K562 (cell line): ENCODE data around the gene PCDHGA12. TPM values are rescaled to one million over a fixed set of nuclear protein-coding genes. Genes with fewer than 3 reads are reported as not detected.

ENCODE experiments used
- ATAC-seq: fragments of 200-7000 bp; cut with Tn5 transposase; 3 replicates; pipeline ENCODE4 v1.9.1; 2020; ENCODE audit warnings: moderate library complexity
- Bru-seq: library from RNA; stranded (reverse); fragments of 400-500 nt; gene quantifications from one replicate; lab custom pipeline; 2021; lab: Mats Ljungman, UMichigan
- BruChase-seq, 2 experiments: library from RNA; stranded (reverse); fragments of 400-500 nt; gene quantifications; one replicate each; lab custom pipeline; 2021; lab: Mats Ljungman, UMichigan
- BruUV-seq: library from RNA; stranded (reverse); fragments of 400-500 nt; replicated peaks from 2 replicates; lab custom pipeline; 2021; lab: Mats Ljungman, UMichigan
- CTCF ChIA-PET: fragments of 300-600 bp; formaldehyde crosslinking; extraction: SDS; loops from one replicate; lab custom pipeline; 2021; ENCODE audit warnings: low intra/inter-chr PET ratio; lab: Yijun Ruan, JAX
- POLR2A ChIA-PET: fragments of 300-600, 350-650 bp; sonication (Branson Sonifier 250); formaldehyde crosslinking; extraction: SDS; loops from one replicate; lab custom pipeline; 2021; ENCODE audit warnings: antibody characterized with exemption, inconsistent platforms; lab: Yijun Ruan, JAX
- DNase-seq, 4 experiments: peaks; one replicate each; pipeline versions ENCODE4 v3.0.0 to v3.0.0-alpha.2; 2011 to 2018; ENCODE audit warnings: low spot score in 3 of 4, mixed read lengths in 3 of 4; ENCODE audit errors: extremely low read depth in 1 of 4
- FAIRE-seq: peaks from 2 replicates; lab custom pipeline; 2011; peaks lifted over from hg19 to GRCh38; lab: Jason Lieb, UNC
- H2AFZ ChIP-seq: 2 replicates; pipeline ENCODE4 v1.6.0; 2011; ENCODE audit warnings: low read depth, low read length, control low read depth, inconsistent platforms
- H3K27ac ChIP-seq: fragments of 200-600 bp; 3 replicates; pipeline ENCODE4 v1.8.0; 2011; ENCODE audit warnings: low read depth, mild to moderate bottlenecking, control low read depth, inconsistent platforms, low read length, moderate library complexity, mixed read lengths; ENCODE audit errors: extremely low read depth
- H3K27me3 ChIP-seq, 2 experiments: fragments of 300-600 bp in 1 of 2; 2 replicates in 1 of 2; 3 replicates in 1 of 2; pipeline versions ENCODE4 v1.6.0 to v1.8.0; 2011; ENCODE audit warnings: inconsistent platforms in 2 of 2, low read length in 2 of 2, mild to moderate bottlenecking in 1 of 2, mixed read lengths in 1 of 2, moderate library complexity in 1 of 2; ENCODE audit not compliant: control insufficient read depth in 2 of 2, insufficient read depth in 2 of 2
- H3K36me3 ChIP-seq: fragments of 300-600 bp; 3 replicates; pipeline ENCODE4 v1.8.0; 2011; ENCODE audit warnings: mild to moderate bottlenecking, low read length, inconsistent platforms; ENCODE audit not compliant: control insufficient read depth, insufficient read depth
- H3K4me1 ChIP-seq, 2 experiments: fragments of 200-600 bp in 1 of 2; replicated peaks in 1 of 2; 2 replicates in 1 of 2; 3 replicates in 1 of 2; pipeline versions ENCODE4 v1.5.1 to v1.8.0; 2011; ENCODE audit warnings: inconsistent platforms in 2 of 2, low read length in 2 of 2, mild to moderate bottlenecking in 1 of 2, mixed read lengths in 1 of 2, moderate library complexity in 1 of 2; ENCODE audit not compliant: control insufficient read depth in 2 of 2, insufficient read depth in 2 of 2
- H3K4me2 ChIP-seq: 2 replicates; pipeline ENCODE4 v1.6.1; 2011; ENCODE audit warnings: low read length, control low read depth, inconsistent platforms, mixed read lengths; ENCODE audit not compliant: insufficient read depth
- H3K4me3 ChIP-seq: fragments of 200-600 bp; sonication (generic), shearing (Covaris generic); 2 replicates; pipeline ENCODE4 v1.5.1; 2016; ENCODE audit warnings: control low read depth, inconsistent platforms
- H3K79me2 ChIP-seq: fragments of 200-600 bp; 3 replicates; pipeline ENCODE4 v1.8.0; 2011; ENCODE audit warnings: low read length, inconsistent platforms; ENCODE audit not compliant: control insufficient read depth, insufficient read depth
- H3K9ac ChIP-seq, 2 experiments: 2 replicates each; pipeline versions ENCODE4 v1.6.0 to v1.6.1; 2011; ENCODE audit warnings: low read depth in 2 of 2, low read length in 2 of 2, control low read depth in 1 of 2, inconsistent platforms in 1 of 2, mild to moderate bottlenecking in 1 of 2, mixed read lengths in 1 of 2; ENCODE audit not compliant: insufficient read depth in 1 of 2
- H3K9me1 ChIP-seq: one replicate; pipeline ENCODE4 v1.6.0; 2011; ENCODE audit warnings: inconsistent platforms, mild to moderate bottlenecking, low read length, moderate library complexity; ENCODE audit not compliant: control insufficient read depth, insufficient read depth
- H3K9me3 ChIP-seq: replicated peaks from 2 replicates; pipeline ENCODE4 v1.5.1; 2011; ENCODE audit warnings: low read depth, low read length, inconsistent platforms; ENCODE audit not compliant: control insufficient read depth, insufficient read depth
- H4K20me1 ChIP-seq: replicated peaks from 2 replicates; pipeline ENCODE4 v1.6.1; 2011; ENCODE audit warnings: low read length, inconsistent platforms, mixed read lengths; ENCODE audit not compliant: control insufficient read depth, insufficient read depth
- CTCF ChIP-seq, 3 experiments: IDR thresholded peaks in 2 of 3; conservative IDR thresholded peaks in 1 of 3; 2 replicates each; pipeline ENCODE4 v1.5.1; 2011 to 2012; ENCODE audit warnings: low read length in 3 of 3, mild to moderate bottlenecking in 3 of 3, control low read depth in 2 of 3, improper control_type of control experiment in 1 of 3, inconsistent platforms in 1 of 3, low read depth in 1 of 3, mixed read lengths in 1 of 3, moderate library complexity in 1 of 3; ENCODE audit not compliant: insufficient read depth in 2 of 3
- ELF4 ChIP-seq: fragments of 450-650 bp; formaldehyde crosslinking; IDR thresholded peaks from 2 replicates; pipeline ENCODE4 v1.4.0; 2022; ENCODE audit warnings: missing genetic modification characterization
- GMEB1 ChIP-seq: fragments of 250-450 bp; sonication (Bioruptor Pico); IDR thresholded peaks from 2 replicates; pipeline ENCODE4 v1.4.0; 2020; ENCODE audit warnings: mild to moderate bottlenecking
- NEUROD1 ChIP-seq: fragments of 150-350 bp; IDR thresholded peaks from 2 replicates; pipeline ENCODE4 v1.6.1; 2014; ENCODE audit warnings: borderline replicate concordance, low read length, low read depth; ENCODE audit not compliant: partially characterized antibody
- SIN3B ChIP-seq: fragments of 450-650 bp; IDR thresholded peaks from 2 replicates; pipeline ENCODE4 v1.6.1; 2017; ENCODE audit warnings: low read depth, mild to moderate bottlenecking, moderate library complexity
- SNIP1 ChIP-seq: fragments of 450-650 bp; IDR thresholded peaks from 2 replicates; pipeline ENCODE4 v1.7.1; 2017; ENCODE audit warnings: low read depth, mild to moderate bottlenecking
- ZNF589 ChIP-seq: fragments of 200-800 bp; sonication (Bioruptor generic); IDR thresholded peaks from 2 replicates; pipeline ENCODE4 v1.6.1; 2016; ENCODE audit warnings: low read depth, missing genetic modification characterization, missing compliant biosample characterization
- WGBS: fragments of 100-300 bp; shearing (Covaris generic); methylation state at CpG from one replicate; pipeline ENCODE4 v1.1.6; 2016; ENCODE audit warnings: low coverage, mixed read lengths; ENCODE audit not compliant: insufficient coverage; ENCODE audit errors: missing lambda C conversion rate; 5-methylcytosine and 5-hydroxymethylcytosine counted together
- in situ Hi-C: fragments of 300-500 bp; cut with MboI; formaldehyde crosslinking; loops from 4 replicates; pipeline ENCODE4 v1.15.0; 2018; ENCODE audit warnings: inconsistent platforms, mixed read lengths
- intact Hi-C: fragments of 100-400 bp; cut with micrococcal nuclease; formaldehyde crosslinking; loops from 2 replicates; pipeline ENCODE4 v1.14.2; 2022
- long read RNA-seq, 3 experiments: library from polyadenylated mRNA in 2 of 3; library from RNA in 1 of 3; unstranded in 2 of 3; stranded (forward) in 1 of 3; transcript quantifications; one replicate each; pipeline ENCODE4 v2.0.0, GENCODE V29; 2019 to 2022
- polyA minus RNA-seq, 3 experiments: library from RNA; depleted of rRNA, polyadenylated mRNA; stranded (reverse); fragments of >200 nt; gene quantifications; 2 replicates each; pipeline ENCODE4 v1.2.3, GENCODE V29; 2011
- polyA plus RNA-seq, 8 experiments: library from polyadenylated mRNA; depleted of rRNA in 4 of 8; stranded (reverse) in 5 of 8; unstranded in 3 of 8; fragments of >200 nt; fragmentation: Nextera tagmentation in 2 of 8; fragmentation: Illumina TruSeq in 1 of 8; extraction: Ambion mirVana in 2 of 8; extraction: Trizol in 1 of 8; gene quantifications; 2 replicates each; pipeline versions ENCODE4 v1.2.1 to v1.2.3, GENCODE V29; 2011 to 2014; ENCODE audit warnings: inconsistent platforms in 1 of 8, missing spikeins in 1 of 8
- total RNA-seq, 7 experiments: library from RNA; depleted of rRNA in 6 of 7; stranded (reverse); fragments of >200 nt in 6 of 7; fragmentation: Illumina TruSeq in 2 of 7; extraction: Trizol in 2 of 7; gene quantifications; 2 replicates each; pipeline versions ENCODE4 v1.2.1 to v1.2.3, GENCODE V29; 2011 to 2021; ENCODE audit warnings: low replicate concordance in 1 of 7

The PCDHGA12 gene
- not detected in 2 replicates for total RNA-seq (2011; cell fraction: chromatin; rRNA removed; ENCODE audit: low replicate concordance)
- total RNA-seq (2011; cell fraction: nucleolus; rRNA removed), result not detected in 2 replicates
- 0.15 TPM in 1 of 2 replicates, not detected in the other for total RNA-seq (2011; cell fraction: nucleoplasm; rRNA removed)
- total RNA-seq (2014; rRNA removed), result not detected in 2 replicates
- not detected in 2 replicates for total RNA-seq (2014; rRNA removed; fragmentation: Illumina TruSeq; extraction: Trizol)
- total RNA-seq (2015; rRNA removed; fragmentation: Illumina TruSeq; extraction: Trizol), result not detected in 2 replicates
- total RNA-seq (2021), result 0.13 TPM in 1 of 2 replicates, not detected in the other
- 0.03 TPM in 1 of 2 replicates, not detected in the other for polyA plus RNA-seq (2011; rRNA removed)
- polyA plus RNA-seq (2011; cell fraction: cytosol; rRNA removed), result not detected in 2 replicates
- polyA plus RNA-seq (2011; cell fraction: nucleus; rRNA removed), result 0.09 TPM in 1 of 2 replicates, not detected in the other
- 0.04 TPM in 2 replicates for polyA plus RNA-seq (2012)
- polyA plus RNA-seq (2014; fragmentation: Illumina TruSeq; extraction: Trizol), result not detected in 2 replicates
- not detected for polyA plus RNA-seq (2014; fragmentation: Nextera tagmentation; extraction: Ambion mirVana)
- polyA plus RNA-seq (2014; rRNA removed), result not detected in 2 replicates
- not detected in 2 replicates for polyA minus RNA-seq (2011; rRNA and poly(A)+ RNA removed)
- polyA minus RNA-seq (2011; cell fraction: cytosol; rRNA and poly(A)+ RNA removed), result not detected in 2 replicates
- not detected in 2 replicates for polyA minus RNA-seq (2011; cell fraction: nucleus; rRNA and poly(A)+ RNA removed)
- Bru-seq, nascent RNA, result percentile 17 among the genes with signal in this experiment
- percentile 31 among the genes with signal in this experiment for BruChase-seq, experiment 1, labeled RNA remaining after a 2-hour chase
- BruChase-seq, experiment 2, labeled RNA remaining after a 6-hour chase, result percentile 28 among the genes with signal in this experiment
- long read RNA-seq, experiment 1, result 0 reads
- long read RNA-seq, experiment 2, result 0 reads
- long read RNA-seq, experiment 3, result 0 reads

GRCh38 chr5:141430332-141431113 lies at the start of gene PCDHGA12:
Gene PCDHGA12 (plus strand): TSS chr5:141430507. CDS start chr5:141430760, 253 bp downstream.
- Histone ChIP-seq H3K27ac (no peak within 1 kb of the TSS), H3K27me3 (peaks cover 10 to 37% of the 10 kb centered on the region in 2 experiments; a peak in 3 of 5 replicates), H3K79me2 (no peaks in the 10 kb centered on the region), H3K9ac (no peak within 1 kb of the TSS), H4K20me1 (no peaks in the 10 kb centered on the region), H3K36me3 (no peaks in the 10 kb centered on the region), H3K4me1 (peaks cover 0 to 22% of the 10 kb centered on the region in 2 experiments; a peak in 2 of 5 replicates), H3K9me1 (no peaks in the 10 kb centered on the region), H3K4me2 (no peak within 1 kb of the TSS), H3K4me3 (no peak within 1 kb of the TSS), H3K9me3 (no peaks in the 10 kb centered on the region; the same call in 1 of the 2 replicates), H2AFZ (no peak within 1 kb of the TSS)
- intact Hi-C loops, result no loop called here
- ChIA-PET CTCF (interaction anchor here (0.6 to 0.7 kb wide), 5 partner anchors 10 to 1713 kb away, joined by 3 to 6 read pairs (median 3); no protein-coding TSS in a partner anchor), POLR2A (interaction anchor here (0.7 to 1.1 kb wide), 3 partner anchors 63 to 94 kb away, joined by 3 to 4 read pairs (median 3); no protein-coding TSS in a partner anchor)
- in situ Hi-C loops, result no loop called here
- WGBS, result 14% methylated on average over 33 of the region's 33 CpGs
- DNase-seq (peak; percentile 19 to 52 (median 32)), FAIRE-seq (peak; percentile 6), ATAC-seq (peak; percentile 83)
- no TSS peak for BruUV-seq
- TF ChIP-seq CTCF (IDR thresholded peaks at IDR 0.05 in 2 of 3, conservative IDR thresholded peaks at IDR 0.05 in 1 of 3; ENCODE audit: insufficient read depth in 2 of 3, low read depth in 1 of 3, low read length in 3 of 3), result peak; percentile 53 to 85 (median 72)
- no peak for TF ChIP-seq NEUROD1
- TF ChIP-seq SNIP1, result no peak
- no peak for TF ChIP-seq ELF4 (CRISPR knock-in tag)
- no peak for TF ChIP-seq ZNF589 (CRISPR knock-in tag)
- no peak for TF ChIP-seq GMEB1
- TF ChIP-seq SIN3B, result no peak
